Muscle of leg (tissue), 11 donors: ENCODE measurements around the gene GRID1. TPM values are rescaled to one million over a fixed set of nuclear protein-coding genes. Genes with fewer than 3 reads are reported as not detected.

ENCODE experiments used
- DNase-seq: peaks from one replicate; pipeline ENCODE4 v3.0.0; 2013
- H3K27ac ChIP-seq: one replicate; pipeline ENCODE4 v1.5.1; 2013; ENCODE audit warnings: mild to moderate bottlenecking, low read length, control low read depth
- H3K27me3 ChIP-seq: one replicate; pipeline ENCODE4 v1.6.1; 2013; ENCODE audit warnings: low read length; ENCODE audit not compliant: control insufficient read depth, insufficient read depth
- H3K36me3 ChIP-seq: one replicate; pipeline ENCODE4 v1.6.1; 2013; ENCODE audit warnings: low read length; ENCODE audit not compliant: control insufficient read depth, insufficient read depth
- H3K4me1 ChIP-seq: one replicate; pipeline ENCODE4 v1.6.1; 2013; ENCODE audit warnings: low read length; ENCODE audit not compliant: control insufficient read depth, insufficient read depth
- H3K4me3 ChIP-seq: one replicate; pipeline ENCODE4 v1.5.1; 2013; ENCODE audit warnings: low read length, control low read depth
- H3K9me3 ChIP-seq: replicated peaks from 2 replicates; pipeline ENCODE4 v1.6.1; 2013; ENCODE audit warnings: low read depth, low read length; ENCODE audit not compliant: control insufficient read depth
- WGBS: methylation state at CpG from one replicate; pipeline ENCODE4 v1.1.5; 2013; ENCODE audit warnings: missing lambda C conversion rate; ENCODE audit not compliant: insufficient coverage; 5-methylcytosine and 5-hydroxymethylcytosine counted together
- polyA plus RNA-seq, 8 donors: library from polyadenylated mRNA; unstranded; fragments of 120-200 nt; gene quantifications; one replicate each; pipeline versions ENCODE4 v1.2.1 to v1.2.3, GENCODE V29; 2013; ENCODE audit warnings: inconsistent platforms in 1 of 8, low replicate concordance in 1 of 8; ENCODE audit not compliant: insufficient read length in 8 of 8, insufficient read depth in 1 of 8
- total RNA-seq: library from RNA; stranded (reverse); fragments of 120-200 nt; gene quantifications from one replicate; pipeline ENCODE4 v1.2.4, GENCODE V29; 2013

The GRID1 gene
- total and polyA plus RNA-seq, 9 donors, result 2.4 to 6.1 (median 3.1) TPM

- no peak overlapping the region for H3K4me3 ChIP-seq
- H3K36me3 ChIP-seq, result no peaks in the 10 kb centered on the region
- H3K27me3 ChIP-seq, result no peaks in the 10 kb centered on the region
- no peak overlapping the region for H3K27ac ChIP-seq
- no peaks in the 10 kb centered on the region for H3K9me3 ChIP-seq
- no peaks in the 10 kb centered on the region for H3K4me1 ChIP-seq
- whole genome bisulfite sequencing, result 77% methylated on average over 15 of the region's 16 CpGs
- no peak for DNase-seq
These were observed 36.5 kb downstream of the GRID1 start for GRCh38 chr10:86329896-86330680.

- no peak for DNase-seq
- 91% methylated on average over 4 of the region's 7 CpGs for WGBS
- H3K4me1 ChIP-seq, result no peaks in the 10 kb centered on the region
These were observed 37.4 kb downstream of the GRID1 start for GRCh38 chr10:86329093-86329710.

GRCh38 chr10:86327954-86328725, 38.5 kb downstream of the GRID1 start:
- Histone ChIP-seq H3K36me3 (no peaks in the 10 kb centered on the region), H3K4me1 (no peaks in the 10 kb centered on the region), H3K27me3 (no peaks in the 10 kb centered on the region), H3K27ac (no peak overlapping the region), H3K9me3 (no peaks in the 10 kb centered on the region), H3K4me3 (no peak overlapping the region)
- 31% methylated on average over 7 of the region's 7 CpGs for WGBS
- no peak for DNase-seq

More at GRCh38 chr10:86329093-86329710, 37.4 kb downstream of the GRID1 start:
- Histone ChIP-seq H3K27ac (no peak overlapping the region), H3K27me3 (no peaks in the 10 kb centered on the region), H3K36me3 (no peaks in the 10 kb centered on the region), H3K9me3 (no peaks in the 10 kb centered on the region), H3K4me3 (no peak overlapping the region)

GRCh38 chr10:86325158-86325557, 41.4 kb downstream of the GRID1 start:
- DNase-seq, result no peak
- no peaks in the 10 kb centered on the region for H3K36me3 ChIP-seq
- H3K4me1 ChIP-seq, result no peaks in the 10 kb centered on the region
- WGBS, result 78% methylated on average over 3 of the region's 5 CpGs
- no peak overlapping the region for H3K27ac ChIP-seq
- H3K4me3 ChIP-seq, result no peak overlapping the region
- no peaks in the 10 kb centered on the region for H3K9me3 ChIP-seq
- no peaks in the 10 kb centered on the region for H3K27me3 ChIP-seq

GRCh38 chr10:86321568-86321967, 45.0 kb downstream of the GRID1 start:
- no peaks in the 10 kb centered on the region for H3K4me1 ChIP-seq

GRCh38 chr10:86319676-86320075, 46.9 kb downstream of the GRID1 start:
- H3K4me3 ChIP-seq, result no peak overlapping the region
- H3K36me3 ChIP-seq, result no peaks in the 10 kb centered on the region
- H3K27me3 ChIP-seq, result no peaks in the 10 kb centered on the region
- DNase-seq, result no peak
- H3K9me3 ChIP-seq, result no peaks in the 10 kb centered on the region
- no peak overlapping the region for H3K27ac ChIP-seq
- H3K4me1 ChIP-seq, result no peaks in the 10 kb centered on the region
- 29% methylated on average over 1 of the region's 4 CpGs for WGBS

More at GRCh38 chr10:86321568-86321967, 45.0 kb downstream of the GRID1 start:
- Histone ChIP-seq H3K36me3 (no peaks in the 10 kb centered on the region), H3K4me3 (no peak overlapping the region), H3K9me3 (no peaks in the 10 kb centered on the region), H3K27ac (no peak overlapping the region), H3K27me3 (no peaks in the 10 kb centered on the region)
- DNase-seq, result no peak
- WGBS, result 80% methylated on average over 3 of the region's 5 CpGs

- no peak for DNase-seq
- Histone ChIP-seq H3K4me1 (no peaks in the 10 kb centered on the region), H3K27ac (no peak overlapping the region), H3K4me3 (no peak overlapping the region), H3K9me3 (no peaks in the 10 kb centered on the region), H3K36me3 (no peaks in the 10 kb centered on the region), H3K27me3 (no peaks in the 10 kb centered on the region)
- WGBS, result 85% methylated on average over 4 of the region's 4 CpGs
These were observed 48.5 kb downstream of the GRID1 start for GRCh38 chr10:86317949-86318725.

GRCh38 chr10:86316990-86317389, 49.6 kb downstream of the GRID1 start:
- Histone ChIP-seq H3K27ac (no peak overlapping the region), H3K27me3 (no peaks in the 10 kb centered on the region), H3K9me3 (no peaks in the 10 kb centered on the region), H3K36me3 (no peaks in the 10 kb centered on the region), H3K4me1 (no peaks in the 10 kb centered on the region), H3K4me3 (no peak overlapping the region)
- DNase-seq, result no peak
- 60% methylated on average over 3 of the region's 5 CpGs for WGBS

- H3K36me3 ChIP-seq, result no peaks in the 10 kb centered on the region
- WGBS, result 61% methylated on average over 3 of the region's 4 CpGs
These were observed 50.2 kb downstream of the GRID1 start for GRCh38 chr10:86316274-86316835.

More at GRCh38 chr10:86316274-86316835, 50.2 kb downstream of the GRID1 start:
- Histone ChIP-seq H3K27ac (no peak overlapping the region), H3K4me3 (no peak overlapping the region), H3K4me1 (no peaks in the 10 kb centered on the region), H3K27me3 (no peaks in the 10 kb centered on the region), H3K9me3 (no peaks in the 10 kb centered on the region)
- DNase-seq, result no peak
